HG02885 (cell line): ENCODE measurements around the gene KLK13.

Experiments
- ATAC-seq: cut with Tn5 transposase; IDR thresholded peaks from one replicate; pipeline ENCODE4 v1.9.1; 2021; ENCODE audit warnings: mild to moderate bottlenecking; ENCODE audit not compliant: unreplicated experiment, poor library complexity

Gene KLK13

DNA sequence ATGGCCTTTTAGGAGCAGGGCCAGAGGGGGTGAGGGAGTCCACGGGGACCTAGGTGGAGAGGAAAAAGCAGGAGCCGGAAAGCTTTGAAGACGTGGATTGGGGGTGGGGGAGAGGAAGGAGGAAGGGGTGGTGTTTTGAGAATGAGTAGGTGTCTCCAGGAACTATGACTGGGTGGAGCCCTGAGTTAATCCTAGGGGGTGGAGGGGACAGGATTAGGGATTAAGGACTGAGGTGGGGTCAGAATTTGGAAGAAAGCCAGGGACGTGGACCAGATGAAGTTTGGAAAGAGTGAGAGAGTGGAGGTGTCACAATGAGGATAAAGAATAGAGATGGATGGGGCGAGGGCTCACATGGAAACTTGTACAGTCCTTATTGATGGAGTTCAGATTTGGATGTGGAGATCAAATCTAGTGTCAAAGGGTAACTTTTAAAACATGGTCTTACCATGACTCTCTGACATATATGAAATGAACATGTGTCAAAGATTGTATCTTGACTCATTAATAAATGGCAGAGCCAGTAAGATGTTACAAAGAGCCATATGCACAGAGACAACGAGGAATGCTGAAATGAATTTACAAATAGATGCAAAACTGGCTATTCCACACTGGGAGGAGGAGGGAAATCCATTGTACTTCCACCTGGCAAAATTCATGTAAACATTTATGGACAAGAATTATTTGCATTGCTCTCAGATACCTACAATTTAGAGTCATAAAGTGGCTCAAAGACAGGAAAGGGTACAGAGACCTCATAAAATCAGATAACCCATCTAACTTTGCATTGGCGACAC lies 1.7 kb upstream of the KLK13 start:
- ATAC-seq = no peak

DNA sequence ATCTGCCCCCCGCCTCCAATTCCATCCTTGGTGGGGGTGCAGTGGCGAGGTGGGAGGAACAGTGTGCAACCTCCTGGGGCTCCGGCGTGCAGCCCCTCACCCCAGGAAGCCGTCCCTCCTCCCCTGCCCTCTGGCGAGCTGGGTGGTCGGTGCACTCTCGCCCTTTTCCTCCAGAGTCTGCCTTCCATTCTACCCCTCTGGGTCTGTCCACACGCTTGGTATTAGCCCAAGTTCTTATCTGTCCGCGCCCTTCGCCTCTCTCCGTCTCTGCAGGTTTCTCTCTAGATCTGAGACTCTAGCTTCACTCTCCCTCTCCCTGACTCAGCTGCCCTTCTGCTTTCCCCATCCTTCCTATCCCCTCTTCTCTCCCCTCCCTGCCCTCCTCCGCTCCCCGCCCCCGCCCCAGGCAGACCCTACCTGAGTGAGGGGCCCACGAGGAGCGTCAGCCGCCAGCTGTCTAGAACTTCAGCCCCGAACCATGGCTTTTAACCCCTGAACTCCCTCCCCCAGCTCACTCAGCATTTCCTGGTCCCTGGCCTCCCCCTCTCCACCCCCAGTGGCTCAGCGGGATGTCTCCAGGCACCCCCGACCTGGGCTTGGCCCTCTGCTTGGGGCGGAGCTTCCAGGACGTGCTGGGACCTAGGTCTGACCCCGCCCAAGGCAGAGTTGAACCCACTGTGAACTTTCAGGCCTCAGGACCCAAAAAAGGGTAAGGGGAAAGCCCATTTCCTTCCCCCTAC lies 499 bp upstream of the KLK13 start:
- no peak for ATAC-seq

DNA sequence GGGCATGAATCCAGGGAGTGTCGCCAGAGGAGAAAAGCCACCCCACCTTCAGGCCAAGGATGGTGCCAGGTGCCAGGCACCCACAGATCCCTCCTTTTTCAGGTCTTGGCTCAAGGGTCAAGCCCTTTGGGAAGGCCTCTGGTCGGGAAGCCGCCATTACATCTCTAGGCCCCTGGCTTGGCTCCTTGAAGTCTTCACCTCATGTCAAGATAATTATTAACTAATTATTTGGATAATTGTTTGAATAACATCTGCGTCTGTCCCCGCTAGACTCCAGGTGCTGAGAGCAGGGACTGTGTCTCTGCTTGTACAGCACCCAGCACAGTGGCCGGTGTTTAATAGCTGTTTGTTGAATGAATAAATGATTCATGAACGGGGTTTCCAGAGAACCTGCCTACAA lies 1.2 kb downstream of the KLK13 start:
- ATAC-seq = no peak

DNA sequence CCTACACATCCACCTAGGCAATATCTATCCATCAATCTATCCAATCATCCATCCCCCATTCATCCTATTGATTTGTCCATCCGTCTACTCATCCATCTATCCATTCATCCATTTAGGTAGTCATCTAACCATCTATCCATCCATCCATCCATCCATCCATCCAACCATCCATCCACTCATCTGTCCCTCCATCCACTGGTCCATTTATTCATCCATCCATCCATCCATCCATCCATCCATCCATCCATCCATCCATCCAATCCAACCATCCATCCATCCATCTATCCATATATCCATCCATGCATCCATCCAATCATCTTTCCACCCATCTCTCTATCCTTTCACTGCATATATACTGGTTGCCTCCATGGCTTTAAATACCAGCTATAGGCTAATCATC lies 3.9 kb downstream of the KLK13 start:
- ATAC-seq = no peak

DNA sequence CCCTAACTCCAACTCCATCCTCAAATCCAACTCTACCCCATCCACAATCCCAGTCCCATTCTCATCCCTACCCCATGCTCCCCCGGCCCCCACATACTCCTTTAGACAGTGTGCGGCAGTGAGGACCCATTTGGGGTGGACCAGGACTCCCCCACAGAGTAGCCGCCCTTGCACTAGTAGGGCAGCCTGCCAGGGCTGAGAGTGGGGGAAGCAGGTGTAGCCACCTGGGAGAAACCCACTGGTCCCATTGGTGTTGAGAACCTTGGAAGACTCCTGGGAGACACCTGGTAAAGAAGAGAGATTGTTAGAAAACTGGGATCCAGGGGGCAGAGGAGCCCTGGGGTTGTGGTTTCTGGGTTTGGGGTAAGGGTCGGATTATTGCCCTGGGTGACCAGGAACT lies 4.6 kb downstream of the KLK13 start:
- no peak for ATAC-seq

DNA sequence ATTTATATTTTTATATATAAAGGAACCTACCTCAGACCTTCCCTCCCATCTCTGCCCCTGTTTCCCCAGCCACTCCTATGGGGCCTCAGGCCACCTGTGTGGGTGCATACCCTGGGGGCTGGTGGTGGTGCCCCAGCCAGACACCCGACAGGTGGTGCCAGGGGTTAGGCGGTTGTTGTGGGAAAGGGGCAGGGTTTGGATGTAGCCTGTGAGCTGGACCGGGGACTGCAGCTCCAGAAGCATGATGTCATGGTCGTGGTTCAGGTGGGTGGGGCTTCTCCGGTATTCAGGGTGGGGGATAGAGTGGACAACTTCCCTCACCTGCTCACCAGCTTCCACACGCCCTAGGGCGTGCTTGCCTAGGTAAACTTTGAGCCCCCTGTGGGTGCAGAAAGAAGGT lies 5.2 kb downstream of the KLK13 start:
- no peak for ATAC-seq

DNA sequence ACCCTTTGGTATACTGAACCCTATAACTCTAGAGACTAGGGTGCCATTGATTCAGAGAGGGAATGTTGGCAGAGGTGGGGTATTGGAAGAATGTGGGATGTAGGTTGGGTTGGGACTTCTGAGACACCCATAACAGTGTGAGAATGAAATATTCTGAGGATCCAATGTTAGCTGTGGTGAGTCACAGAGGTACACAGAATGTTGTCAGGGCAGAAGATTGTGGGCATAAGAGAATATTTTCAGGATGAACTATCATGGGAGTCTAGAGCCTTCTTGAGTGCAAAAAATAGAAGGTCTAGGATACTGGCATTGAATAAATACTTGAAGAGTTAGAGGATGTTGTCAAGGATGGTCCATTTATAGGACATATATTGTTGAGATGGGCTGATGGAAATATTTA lies 9.0 kb downstream of the KLK13 start:
- ATAC-seq = no peak

DNA sequence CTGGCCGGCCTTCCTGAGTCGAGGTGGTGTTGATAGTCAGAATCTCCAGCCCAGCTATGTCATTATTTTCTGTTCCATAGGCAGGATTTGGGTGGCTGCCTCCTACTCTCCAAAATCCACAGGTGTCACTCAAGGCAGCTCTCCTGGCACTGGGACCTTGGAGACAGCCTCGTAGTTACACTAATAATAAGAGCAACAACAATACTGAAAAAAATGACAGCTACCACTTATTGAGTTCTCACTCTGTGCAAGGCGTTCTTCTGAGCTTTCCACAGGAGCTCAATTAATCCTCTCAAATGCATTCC lies 17.9 kb downstream of the KLK13 start:
- ATAC-seq = no peak

DNA sequence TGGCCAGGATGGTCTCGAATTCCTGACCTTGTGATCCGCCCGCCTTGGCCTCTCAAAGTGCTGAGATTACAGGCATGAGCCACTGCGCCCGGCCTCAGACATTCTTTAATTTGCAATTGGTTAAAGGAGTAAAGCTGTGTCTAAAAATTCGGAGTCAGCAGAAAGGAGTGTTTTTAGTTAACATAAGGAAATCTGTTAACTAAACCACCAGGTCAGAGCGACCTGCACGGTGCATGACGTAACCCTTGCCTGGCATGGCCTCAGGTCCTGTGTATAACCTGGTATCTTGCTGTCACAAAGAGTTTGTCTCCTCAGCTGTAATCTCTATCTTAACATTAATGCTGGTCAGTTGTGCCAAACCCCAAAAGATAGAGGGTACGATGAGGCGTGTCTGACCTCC lies 20.6 kb downstream of the KLK13 start:
- ATAC-seq = no peak

DNA sequence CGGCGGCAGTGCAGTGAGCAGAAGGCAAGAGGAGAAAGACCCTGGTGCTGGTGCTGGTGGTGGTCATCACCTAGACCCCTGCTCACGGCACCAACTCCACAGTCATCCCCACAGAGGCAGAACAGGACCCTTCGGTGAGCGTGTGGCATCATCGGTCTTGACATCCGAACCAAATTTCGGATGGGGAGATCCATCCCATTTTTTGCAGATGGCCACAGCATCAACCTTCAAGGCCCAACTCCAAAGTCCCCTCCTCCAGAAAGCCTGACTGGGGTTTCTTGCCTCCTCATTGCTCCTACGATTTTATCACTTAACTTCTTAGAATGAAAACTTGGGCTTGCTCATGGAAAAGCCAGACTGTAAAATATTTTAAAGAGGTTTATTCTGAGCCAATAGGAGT lies 21.4 kb downstream of the KLK13 start:
- ATAC-seq = no peak

DNA sequence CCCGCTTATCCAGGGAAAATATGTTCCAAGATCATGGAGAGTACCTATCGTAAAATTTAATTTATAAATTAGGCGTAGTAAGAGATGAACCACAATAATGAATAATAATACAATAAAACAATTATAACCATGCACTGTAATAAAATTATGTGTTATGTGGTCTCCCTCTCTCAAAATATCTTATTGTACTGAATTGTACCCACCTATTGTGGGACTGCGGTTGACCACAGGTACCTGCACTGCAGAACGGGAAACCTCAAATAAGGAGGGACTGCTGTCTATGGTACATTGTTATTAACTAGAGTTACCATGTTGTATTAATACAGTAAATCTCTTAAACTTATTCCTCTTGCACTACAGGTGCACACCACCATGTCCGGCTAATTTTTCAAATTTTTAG lies 24.7 kb downstream of the KLK13 start:
- no peak for ATAC-seq

DNA sequence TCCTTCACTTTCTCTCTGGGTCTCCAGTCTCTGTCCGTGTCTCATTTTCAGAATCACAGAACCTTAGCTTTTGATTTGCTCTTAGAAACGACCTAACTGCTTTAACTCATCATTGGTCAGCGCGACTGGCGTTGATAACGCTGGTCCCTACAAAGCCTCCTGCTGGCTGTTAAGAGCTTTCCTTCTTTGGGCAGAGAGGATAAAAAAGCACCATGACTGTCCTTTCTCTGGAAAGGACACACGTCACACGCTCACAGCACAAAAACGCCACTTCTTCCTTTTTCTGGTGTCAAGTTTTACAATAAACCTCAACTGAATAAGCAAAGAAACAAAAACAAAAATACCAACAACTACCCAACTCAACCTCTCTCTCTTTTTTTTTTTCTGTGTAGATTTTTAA lies 28.4 kb downstream of the KLK13 start:
- ATAC-seq = no peak

DNA sequence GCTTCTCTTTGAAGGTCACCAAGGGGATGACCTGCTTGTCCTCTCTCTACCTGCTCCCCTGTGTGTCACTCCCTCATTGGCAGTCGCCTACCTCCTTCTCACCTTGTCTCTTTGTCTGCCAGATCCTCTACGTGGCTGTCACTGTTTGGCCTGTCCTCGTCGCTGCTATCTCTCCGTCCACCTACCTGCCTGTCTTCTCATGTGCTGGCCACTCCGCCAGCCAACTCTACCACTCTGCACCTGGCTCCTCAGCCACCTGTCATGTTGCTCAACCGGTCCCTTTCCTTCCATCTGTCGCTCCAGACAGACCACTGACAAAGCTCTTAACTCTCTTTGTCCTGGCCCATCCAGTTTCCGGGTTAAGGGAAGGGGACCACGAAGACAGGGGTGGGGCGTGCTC lies 30.2 kb downstream of the KLK13 start, which contains the start of gene KLK12:
TSS of gene KLK12 (minus strand) at position 299 of the 400 bp plus-strand sequence. CDS start 381 bp downstream, outside the sequence.
- no peak for ATAC-seq

DNA sequence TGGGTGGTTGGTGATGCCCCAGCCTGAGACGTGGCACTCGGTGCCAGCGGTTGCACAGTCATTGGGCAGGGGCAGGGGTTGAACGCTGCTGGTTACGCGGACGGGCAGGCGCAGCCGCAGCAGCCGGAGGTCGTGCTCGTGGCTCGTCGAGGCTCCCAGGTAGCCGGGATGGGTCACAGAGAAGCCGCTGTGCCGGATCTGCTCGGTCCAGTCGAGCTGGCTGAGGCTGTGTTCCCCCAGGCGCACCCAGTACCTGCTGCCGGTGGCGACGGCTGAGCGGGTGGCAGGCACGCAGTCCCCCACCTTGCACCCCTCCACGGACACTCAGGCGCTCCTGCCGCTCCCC lies 33.0 kb downstream of the KLK13 start:
- no peak for ATAC-seq

DNA sequence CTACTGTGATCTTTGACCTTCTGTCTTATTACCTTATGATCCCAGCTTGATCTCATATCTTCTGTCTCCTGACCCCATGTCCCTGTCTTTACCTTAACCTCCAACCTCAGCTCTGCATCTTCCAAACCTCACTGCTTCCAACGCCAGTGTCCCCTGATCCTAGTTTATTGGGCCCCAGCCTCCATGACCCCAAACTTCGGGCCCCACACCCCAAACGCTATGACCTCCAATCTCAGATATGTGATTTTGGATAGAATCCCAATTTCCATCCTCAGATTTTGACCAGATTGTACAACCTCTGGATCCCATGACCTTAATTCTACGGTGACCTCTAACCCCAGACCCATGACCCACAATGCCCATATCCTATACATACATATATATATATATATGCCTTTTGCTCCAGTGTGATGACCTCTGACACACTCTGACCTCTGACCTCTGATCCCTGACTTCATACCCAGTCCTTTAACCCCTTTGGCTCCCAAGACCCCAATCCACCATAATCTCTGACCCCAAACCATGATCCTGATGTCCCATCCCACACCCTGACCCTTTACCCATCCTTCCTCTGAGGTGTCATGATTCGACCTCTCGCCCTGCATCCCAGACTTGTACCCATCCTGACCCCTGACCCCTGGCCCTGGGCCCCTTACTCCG lies 33.5 kb downstream of the KLK13 start:
- ATAC-seq = no peak

DNA sequence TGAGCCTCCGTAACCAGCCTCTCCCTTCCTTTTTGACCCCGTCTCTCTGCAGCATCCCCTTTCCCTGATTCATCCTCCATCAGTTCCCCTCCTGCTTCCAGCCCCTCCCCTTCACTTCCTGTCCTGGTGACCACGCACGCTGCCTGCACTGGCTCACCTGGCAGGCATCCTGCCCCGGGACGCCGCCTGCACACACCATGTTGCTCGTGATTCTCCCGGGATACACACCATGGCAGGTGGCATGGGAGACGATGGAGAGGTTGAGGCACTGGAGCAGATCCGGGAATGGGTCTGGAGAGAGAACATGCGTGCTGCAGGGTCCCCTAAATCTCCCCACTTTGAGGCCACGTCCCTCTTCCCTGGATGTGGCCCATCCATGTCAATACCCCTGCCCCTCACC lies 34.3 kb downstream of the KLK13 start:
- no peak for ATAC-seq

DNA sequence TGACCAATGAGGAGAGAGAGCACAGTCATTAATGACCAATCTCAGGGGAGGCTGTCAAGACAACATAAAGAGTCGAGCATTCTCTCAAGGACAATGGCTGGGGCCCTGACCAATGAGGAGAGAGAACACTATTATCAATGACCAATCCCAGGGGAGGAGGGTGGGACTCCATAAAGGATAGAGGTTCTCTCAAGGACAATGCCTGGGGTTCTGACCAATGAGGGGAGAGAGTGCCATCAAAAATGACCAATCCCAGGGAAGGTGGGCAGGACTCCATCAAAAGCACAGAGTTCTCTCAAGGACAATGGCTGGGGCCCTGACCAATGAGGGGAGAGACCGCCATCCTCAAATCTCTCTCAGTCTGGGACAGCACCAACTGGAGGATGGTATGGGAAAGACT lies 35.2 kb downstream of the KLK13 start:
- ATAC-seq = no peak

DNA sequence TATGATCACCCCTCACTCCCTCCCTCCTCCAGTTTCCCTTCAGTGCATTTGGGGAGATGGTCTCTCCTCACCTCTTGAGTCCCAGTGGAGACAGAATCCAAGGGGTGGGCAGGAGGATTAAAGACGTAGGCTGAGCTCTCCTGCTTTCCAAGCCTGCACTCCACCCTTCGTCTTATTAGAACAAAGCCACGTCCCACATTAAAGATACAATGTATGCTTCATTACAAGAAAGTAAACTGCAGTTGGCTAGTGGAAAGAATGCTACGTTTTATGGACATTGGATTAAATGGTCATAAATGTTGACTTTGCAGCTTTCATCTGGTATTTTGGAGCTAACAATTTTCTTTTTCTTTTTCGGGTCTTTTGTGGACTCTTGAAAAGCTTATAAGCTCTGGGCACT lies 37.0 kb downstream of the KLK13 start:
- no peak for ATAC-seq

DNA sequence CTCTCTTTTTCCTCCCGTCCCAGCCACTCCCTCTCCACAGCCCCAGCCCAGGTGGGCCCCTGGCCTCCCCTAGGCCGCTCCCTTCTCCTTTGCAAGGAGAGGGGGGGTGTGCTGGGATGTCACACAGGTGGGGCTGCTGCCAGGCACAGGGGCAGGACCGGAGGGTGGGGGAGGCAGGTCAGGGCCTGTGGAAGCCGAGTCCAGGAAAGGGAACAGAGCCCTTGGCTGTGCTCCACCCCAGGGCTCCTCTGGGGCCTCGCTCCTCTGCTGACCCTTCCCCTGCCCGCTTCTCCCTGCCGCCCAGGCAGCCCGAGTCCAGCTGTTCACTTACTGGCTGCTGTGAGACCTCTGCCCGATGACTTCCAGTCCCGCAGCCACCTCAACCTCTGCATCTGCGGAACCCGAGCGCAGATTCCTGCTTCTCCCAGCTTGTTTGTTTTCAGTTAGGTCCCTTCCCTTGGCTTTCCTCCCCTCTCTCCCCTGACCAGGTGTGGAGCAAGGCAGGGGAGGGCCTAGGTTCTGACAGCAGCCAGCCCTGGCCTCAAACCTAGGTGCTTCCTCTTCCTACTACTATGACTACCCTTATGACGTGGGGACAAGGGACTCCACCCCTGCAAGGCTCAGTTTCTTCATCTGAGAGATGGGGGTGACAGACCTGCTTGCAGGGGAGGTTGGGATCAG lies 37.6 kb downstream of the KLK13 start:
- ATAC-seq = no peak

DNA sequence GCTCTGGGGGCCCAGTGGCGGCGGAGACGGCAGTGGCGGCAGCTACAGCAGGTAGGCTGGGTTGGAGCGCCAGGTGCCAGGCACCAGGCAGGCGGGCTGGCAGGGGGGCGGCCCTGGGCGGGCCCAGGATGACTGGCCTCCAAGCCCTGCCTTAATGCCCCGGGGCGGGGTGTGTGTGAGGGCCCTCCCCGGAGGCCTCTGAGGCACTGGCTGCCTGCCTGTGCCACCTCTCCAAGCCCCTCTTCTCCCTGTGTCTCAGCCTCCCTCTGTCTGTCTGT lies 38.4 kb downstream of the KLK13 start, which contains the start of gene KLK11:
TSS of gene KLK11 (minus strand) at position 63 of the 278 bp plus-strand sequence. CDS start 985 bp downstream, outside the sequence.
- no peak for ATAC-seq
